ENCODE data around the gene SUMF1. TPM values are rescaled to one million over a fixed set of nuclear protein-coding genes. Genes with fewer than 3 reads are reported as not detected.

The SUMF1 gene
- total RNA-seq, 1 experiment from 2014 or later: 24.0 TPM

DNA sequence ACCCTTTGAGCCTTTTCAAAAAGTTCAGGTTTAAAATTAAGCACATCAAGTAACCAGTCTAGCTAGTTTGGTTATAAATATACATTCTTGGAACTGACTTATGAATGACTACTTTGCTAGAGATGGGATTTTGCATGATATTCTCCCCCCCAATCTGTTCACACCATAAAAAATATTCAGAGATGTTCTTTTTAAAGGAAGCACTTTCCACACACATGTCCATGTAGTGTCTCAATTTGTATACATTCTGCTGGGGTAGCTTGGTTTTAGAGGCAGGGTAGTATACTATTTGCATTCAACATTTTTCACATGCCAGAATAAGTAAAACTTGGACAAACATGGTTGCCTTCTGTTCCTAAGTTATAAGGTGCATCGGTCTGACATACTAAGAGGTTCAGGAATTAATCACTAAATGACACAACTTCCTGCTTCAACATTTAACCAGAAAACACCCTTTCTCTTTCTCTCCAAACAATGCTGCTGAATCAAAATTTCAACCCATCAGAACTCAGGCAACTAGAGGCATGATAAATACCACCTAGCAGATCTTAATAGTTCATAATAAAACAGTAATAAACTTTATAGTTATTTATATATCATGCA is 57.0 kb downstream of the SUMF1 start:
- no peaks in the 10 kb centered on the region for H3K27me3 ChIP-seq (replicated peaks)
- H3K4me3 ChIP-seq: no peak overlapping the region
- no peak for DNase-seq (ENCODE audit: low read depth in 1 of 2, low spot score in 2 of 2)
- no peak overlapping the region for H3K27ac ChIP-seq
- no peaks in the 10 kb centered on the region for H3K36me3 ChIP-seq
- H3K9me3 ChIP-seq (replicated peaks): no peaks in the 10 kb centered on the region
- H3K4me1 ChIP-seq (replicated peaks): no peaks in the 10 kb centered on the region

DNA sequence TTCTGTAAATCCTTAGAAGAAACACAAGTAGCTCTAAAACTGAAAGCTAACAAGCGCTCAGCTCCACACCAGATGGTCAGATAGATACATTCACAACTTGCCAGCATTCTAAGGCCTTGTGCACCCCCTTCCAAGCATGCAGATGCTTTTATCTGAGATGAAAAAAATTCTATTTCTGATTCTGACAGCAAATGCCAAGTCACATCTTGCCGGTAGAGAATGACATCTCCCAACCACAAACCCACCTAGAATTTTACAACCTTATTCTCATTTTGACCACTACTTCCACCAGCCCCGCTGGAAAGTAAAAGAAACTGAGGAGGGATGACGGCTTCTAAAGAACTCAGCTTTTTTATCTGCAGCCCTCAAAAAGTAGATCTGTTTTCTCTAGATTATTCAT is 57.7 kb downstream of the SUMF1 start:
- no peaks in the 10 kb centered on the region for H3K27me3 ChIP-seq (replicated peaks)
- no peak for DNase-seq (ENCODE audit: low read depth in 1 of 2, low spot score in 2 of 2)
- no peaks in the 10 kb centered on the region for H3K9me3 ChIP-seq (replicated peaks)
- no peak overlapping the region for H3K27ac ChIP-seq
- H3K4me3 ChIP-seq: no peak overlapping the region
- H3K4me1 ChIP-seq (replicated peaks): no peaks in the 10 kb centered on the region
- no peaks in the 10 kb centered on the region for H3K36me3 ChIP-seq

GRCh38 chr3:4408958-4409357 is 58.1 kb downstream of the SUMF1 start:
- no peaks in the 10 kb centered on the region for H3K36me3 ChIP-seq
- H3K27me3 ChIP-seq (replicated peaks): no peaks in the 10 kb centered on the region
- no peak for DNase-seq (ENCODE audit: low read depth in 1 of 2, low spot score in 2 of 2)
- no peak overlapping the region for H3K27ac ChIP-seq
- H3K4me3 ChIP-seq: no peak overlapping the region
- H3K9me3 ChIP-seq (replicated peaks): no peaks in the 10 kb centered on the region
- no peaks in the 10 kb centered on the region for H3K4me1 ChIP-seq (replicated peaks)

DNA sequence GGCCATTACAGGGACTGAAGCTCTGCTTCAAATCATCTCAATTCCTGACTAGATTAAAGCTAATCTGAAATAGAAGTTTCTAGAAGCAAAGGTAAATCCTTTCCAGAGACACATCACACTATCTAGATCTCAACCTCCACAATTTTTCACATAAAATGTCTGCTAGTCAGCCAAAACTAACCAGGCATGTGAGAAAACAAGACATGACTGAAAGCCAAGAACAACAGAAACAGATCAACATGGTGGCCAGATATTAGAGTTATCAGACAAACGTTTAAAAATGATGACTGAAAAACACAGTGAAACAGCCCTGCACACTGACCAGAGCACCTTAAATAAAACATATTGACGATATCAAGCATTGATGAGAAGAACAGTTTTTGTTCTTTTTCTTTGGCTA is 59.1 kb downstream of the SUMF1 start:
- no peaks in the 10 kb centered on the region for H3K36me3 ChIP-seq
- H3K4me1 ChIP-seq (replicated peaks): no peaks in the 10 kb centered on the region
- no peak overlapping the region for H3K27ac ChIP-seq
- no peaks in the 10 kb centered on the region for H3K27me3 ChIP-seq (replicated peaks)
- no peaks in the 10 kb centered on the region for H3K9me3 ChIP-seq (replicated peaks)
- H3K4me3 ChIP-seq: no peak overlapping the region
- no peak for DNase-seq (ENCODE audit: low read depth in 1 of 2, low spot score in 2 of 2)

GRCh38 chr3:4406746-4407568 is 60.1 kb downstream of the SUMF1 start:
- Histone ChIP-seq H3K27me3 (replicated peaks) (no peaks in the 10 kb centered on the region), H3K9me3 (replicated peaks) (no peaks in the 10 kb centered on the region), H3K27ac (no peak overlapping the region), H3K36me3 (no peaks in the 10 kb centered on the region), H3K4me1 (replicated peaks) (no peaks in the 10 kb centered on the region), H3K4me3 (no peak overlapping the region)
- no peak for DNase-seq (ENCODE audit: low read depth in 1 of 2, low spot score in 2 of 2)

GRCh38 chr3:4404881-4405280 is 62.2 kb downstream of the SUMF1 start:
- no peaks in the 10 kb centered on the region for H3K4me1 ChIP-seq (replicated peaks)
- no peak overlapping the region for H3K27ac ChIP-seq
- H3K36me3 ChIP-seq: no peaks in the 10 kb centered on the region
- no peak overlapping the region for H3K4me3 ChIP-seq
- DNase-seq (ENCODE audit: low read depth in 1 of 2, low spot score in 2 of 2): no peak
- H3K27me3 ChIP-seq (replicated peaks): no peaks in the 10 kb centered on the region
- H3K9me3 ChIP-seq (replicated peaks): no peaks in the 10 kb centered on the region

- H3K9me3 ChIP-seq (replicated peaks): no peaks in the 10 kb centered on the region
- H3K27ac ChIP-seq: no peak overlapping the region
- no peaks in the 10 kb centered on the region for H3K36me3 ChIP-seq
- no peak for DNase-seq (ENCODE audit: low read depth in 1 of 2, low spot score in 2 of 2)
- no peaks in the 10 kb centered on the region for H3K27me3 ChIP-seq (replicated peaks)
- no peaks in the 10 kb centered on the region for H3K4me1 ChIP-seq (replicated peaks)
- no peak overlapping the region for H3K4me3 ChIP-seq
Observed at GRCh38 chr3:4401441-4401840, 65.6 kb downstream of the SUMF1 start.

DNA sequence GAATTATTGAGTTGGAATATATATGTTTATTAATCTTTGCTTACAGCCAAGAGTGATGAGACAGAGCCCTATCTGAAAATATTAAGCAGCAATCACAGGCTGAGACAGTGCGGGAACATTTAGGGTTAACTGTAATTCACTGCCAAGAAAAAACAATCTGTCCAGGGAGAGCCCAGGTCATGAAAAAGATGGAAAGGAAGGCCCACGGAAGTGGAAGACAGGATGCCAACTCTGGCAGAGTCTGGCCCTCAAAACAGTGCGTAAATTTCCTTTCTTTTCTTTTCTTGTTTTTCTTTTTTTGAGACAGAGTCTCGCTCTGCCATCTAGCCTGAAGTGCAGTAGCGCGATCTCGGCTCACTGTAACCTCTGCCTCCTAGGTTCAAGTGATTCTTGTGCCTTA is 67.6 kb downstream of the SUMF1 start:
- no peaks in the 10 kb centered on the region for H3K27me3 ChIP-seq (replicated peaks)
- no peak overlapping the region for H3K27ac ChIP-seq
- H3K4me1 ChIP-seq (replicated peaks): no peaks in the 10 kb centered on the region
- H3K36me3 ChIP-seq: no peaks in the 10 kb centered on the region
- H3K9me3 ChIP-seq (replicated peaks): no peaks in the 10 kb centered on the region
- H3K4me3 ChIP-seq: no peak overlapping the region
- no peak for DNase-seq (ENCODE audit: low read depth in 1 of 2, low spot score in 2 of 2)

- no peak for DNase-seq (ENCODE audit: low read depth in 1 of 2, low spot score in 2 of 2)
- Histone ChIP-seq H3K27ac (no peak overlapping the region), H3K4me1 (replicated peaks) (no peaks in the 10 kb centered on the region), H3K27me3 (replicated peaks) (no peaks in the 10 kb centered on the region), H3K9me3 (replicated peaks) (no peaks in the 10 kb centered on the region), H3K4me3 (no peak overlapping the region), H3K36me3 (no peaks in the 10 kb centered on the region)
Observed at GRCh38 chr3:4398941-4399245, 68.2 kb downstream of the SUMF1 start.

GRCh38 chr3:4398120-4398940 is 68.7 kb downstream of the SUMF1 start:
- DNase-seq (ENCODE audit: low read depth in 1 of 2, low spot score in 2 of 2): no peak
- Histone ChIP-seq H3K27ac (no peak overlapping the region), H3K4me1 (replicated peaks) (no peaks in the 10 kb centered on the region), H3K27me3 (replicated peaks) (no peaks in the 10 kb centered on the region), H3K4me3 (no peak overlapping the region), H3K9me3 (replicated peaks) (no peaks in the 10 kb centered on the region), H3K36me3 (no peaks in the 10 kb centered on the region)

- DNase-seq (ENCODE audit: low read depth in 1 of 2, low spot score in 2 of 2): no peak
- Histone ChIP-seq H3K27ac (no peak overlapping the region), H3K4me1 (replicated peaks) (no peaks in the 10 kb centered on the region)
Observed at GRCh38 chr3:4397466-4397865, 69.6 kb downstream of the SUMF1 start.

GRCh38 chr3:4396542-4396941 is 70.5 kb downstream of the SUMF1 start:
- Histone ChIP-seq H3K4me1 (replicated peaks) (no peaks in the 10 kb centered on the region), H3K36me3 (no peaks in the 10 kb centered on the region), H3K4me3 (no peak overlapping the region), H3K27me3 (replicated peaks) (no peaks in the 10 kb centered on the region), H3K9me3 (replicated peaks) (no peaks in the 10 kb centered on the region), H3K27ac (no peak overlapping the region)
- DNase-seq (ENCODE audit: low read depth in 1 of 2, low spot score in 2 of 2): no peak

More at GRCh38 chr3:4397466-4397865, 69.6 kb downstream of the SUMF1 start:
- Histone ChIP-seq H3K9me3 (replicated peaks) (no peaks in the 10 kb centered on the region), H3K36me3 (no peaks in the 10 kb centered on the region), H3K27me3 (replicated peaks) (no peaks in the 10 kb centered on the region), H3K4me3 (no peak overlapping the region)

- no peak overlapping the region for H3K27ac ChIP-seq
- no peaks in the 10 kb centered on the region for H3K9me3 ChIP-seq (replicated peaks)
- DNase-seq (ENCODE audit: low read depth in 1 of 2, low spot score in 2 of 2): no peak
Observed at GRCh38 chr3:4396006-4396405, 71.1 kb downstream of the SUMF1 start.

DNA sequence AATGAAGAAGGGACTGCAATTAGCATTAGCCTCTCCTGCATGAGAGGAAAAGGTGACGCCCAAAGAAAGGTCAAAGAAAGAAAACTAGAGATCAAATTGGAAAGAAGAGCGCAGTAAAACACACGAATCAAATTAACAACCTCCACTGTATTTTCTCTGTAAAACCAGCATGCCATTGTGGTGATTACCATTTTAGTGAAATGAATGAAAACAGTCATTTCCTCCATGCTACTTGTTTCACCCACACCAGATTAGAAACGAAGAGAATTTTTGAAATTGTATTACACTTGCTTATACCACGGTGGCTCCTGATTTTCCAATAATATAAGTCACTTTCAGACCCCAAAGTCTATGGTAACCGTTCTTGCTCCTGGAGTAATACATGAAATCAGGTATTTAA is 71.6 kb downstream of the SUMF1 start:
- DNase-seq (ENCODE audit: low read depth in 1 of 2, low spot score in 2 of 2): no peak
- Histone ChIP-seq H3K27me3 (replicated peaks) (no peaks in the 10 kb centered on the region), H3K36me3 (no peaks in the 10 kb centered on the region), H3K4me3 (no peak overlapping the region), H3K9me3 (replicated peaks) (no peaks in the 10 kb centered on the region), H3K27ac (no peak overlapping the region), H3K4me1 (replicated peaks) (no peaks in the 10 kb centered on the region)

More at GRCh38 chr3:4396006-4396405, 71.1 kb downstream of the SUMF1 start:
- Histone ChIP-seq H3K4me1 (replicated peaks) (no peaks in the 10 kb centered on the region), H3K4me3 (no peak overlapping the region), H3K36me3 (no peaks in the 10 kb centered on the region), H3K27me3 (replicated peaks) (no peaks in the 10 kb centered on the region)

Data from SJSA1 (cell line).